ENCODE results near the gene TMEM263.

The TMEM263 gene

DNA sequence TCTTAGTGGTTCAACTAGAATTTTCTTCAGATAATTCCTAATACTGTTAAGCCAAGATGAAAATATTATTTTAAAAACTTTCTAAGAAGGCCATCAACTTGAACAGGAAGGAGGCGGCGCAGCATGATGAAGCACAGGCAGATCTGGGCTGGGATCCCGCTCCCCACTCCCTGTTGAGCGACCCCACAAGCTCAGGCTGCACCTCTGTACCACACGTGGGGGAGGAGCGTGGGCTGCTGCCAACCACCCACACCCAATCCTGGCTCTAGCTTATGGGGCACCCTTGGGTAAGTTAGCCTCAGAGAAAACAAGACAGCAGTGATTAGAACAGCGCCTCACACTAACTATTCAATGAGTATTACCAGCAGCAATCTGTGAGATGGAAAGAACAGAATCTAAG is 25.2 kb downstream of the TMEM263 start:
- H3K27ac ChIP-seq (ENCODE audit: insufficient read depth in 1 of 2, low read depth in 1 of 2, low read length in 2 of 2, poor library complexity in 1 of 2, severe bottlenecking in 2 of 2): no peak overlapping the region
- 93% methylated on average over 6 of the region's 7 CpGs for WGBS (ENCODE audit: insufficient coverage)
- POLR2A ChIA-PET: no interaction called here
- H3K27me3 ChIP-seq (replicated peaks in 2 of 5; ENCODE audit: control insufficient read depth in 4 of 5, insufficient read depth in 5 of 5, low read length in 4 of 5): no peaks in the 10 kb centered on the region
- no peaks in the 10 kb centered on the region for H3K9me3 ChIP-seq (ENCODE audit: control extremely low read depth in 1 of 5, control insufficient read depth in 4 of 5, insufficient read depth in 2 of 5, low read depth in 1 of 5, low read length in 4 of 5)
- peaks cover 2 to 6% (median 5%) of the 10 kb centered on the region in 4 experiments for H3K36me3 ChIP-seq (ENCODE audit: control insufficient read depth in 4 of 4, insufficient read depth in 4 of 4, low read length in 3 of 4)
- no peak overlapping the region for H3K4me3 ChIP-seq (ENCODE audit: control insufficient read depth in 1 of 7, extremely low read depth in 1 of 7, insufficient read depth in 4 of 7, low read depth in 2 of 7, low read length in 6 of 7)
- CTCF ChIA-PET: no interaction called here
- no peak for DNase-seq
- peaks cover 0 to 9% (median 2%) of the 10 kb centered on the region in 4 experiments for H3K4me1 ChIP-seq (ENCODE audit: control extremely low read depth in 1 of 4, control insufficient read depth in 4 of 4, insufficient read depth in 4 of 4, low read length in 3 of 4)

DNA sequence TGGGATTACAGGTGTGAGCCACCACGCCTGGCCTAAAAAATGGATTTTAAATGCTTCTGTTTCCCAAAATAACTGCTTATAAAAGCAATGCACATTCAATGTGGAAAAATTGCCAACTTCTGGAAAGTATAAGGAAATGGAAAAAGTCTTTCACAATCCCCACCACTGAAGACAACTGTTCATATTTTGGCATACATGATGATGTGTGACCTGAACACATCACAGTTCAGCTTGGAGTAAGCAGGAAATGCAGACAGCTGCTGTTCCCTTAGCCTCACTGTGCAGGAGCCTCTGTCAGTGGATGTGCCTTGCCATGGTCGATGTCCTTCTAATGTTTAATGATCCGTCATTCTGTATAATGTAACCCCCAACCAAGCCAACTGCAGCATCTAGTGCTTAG is 26.1 kb downstream of the TMEM263 start:
- no peaks in the 10 kb centered on the region for H3K9me3 ChIP-seq (ENCODE audit: control extremely low read depth in 1 of 5, control insufficient read depth in 4 of 5, insufficient read depth in 2 of 5, low read depth in 1 of 5, low read length in 4 of 5)
- peaks cover 2 to 14% (median 8%) of the 10 kb centered on the region in 4 experiments for H3K4me1 ChIP-seq (ENCODE audit: control extremely low read depth in 1 of 4, control insufficient read depth in 4 of 4, insufficient read depth in 4 of 4, low read length in 3 of 4)
- no peak overlapping the region for H3K4me3 ChIP-seq (ENCODE audit: control insufficient read depth in 1 of 7, extremely low read depth in 1 of 7, insufficient read depth in 4 of 7, low read depth in 2 of 7, low read length in 6 of 7)
- DNase-seq: no peak
- 100% methylated on average over 1 of the region's 3 CpGs for WGBS (ENCODE audit: insufficient coverage)
- H3K27me3 ChIP-seq (replicated peaks in 2 of 5; ENCODE audit: control insufficient read depth in 4 of 5, insufficient read depth in 5 of 5, low read length in 4 of 5): no peaks in the 10 kb centered on the region
- POLR2A ChIA-PET: no interaction called here
- no peak overlapping the region for H3K27ac ChIP-seq (ENCODE audit: insufficient read depth in 1 of 2, low read depth in 1 of 2, low read length in 2 of 2, poor library complexity in 1 of 2, severe bottlenecking in 2 of 2)
- H3K36me3 ChIP-seq (ENCODE audit: control insufficient read depth in 4 of 4, insufficient read depth in 4 of 4, low read length in 3 of 4): peaks cover 0 to 6% (median 1%) of the 10 kb centered on the region in 4 experiments
- CTCF ChIA-PET: no interaction called here

DNA sequence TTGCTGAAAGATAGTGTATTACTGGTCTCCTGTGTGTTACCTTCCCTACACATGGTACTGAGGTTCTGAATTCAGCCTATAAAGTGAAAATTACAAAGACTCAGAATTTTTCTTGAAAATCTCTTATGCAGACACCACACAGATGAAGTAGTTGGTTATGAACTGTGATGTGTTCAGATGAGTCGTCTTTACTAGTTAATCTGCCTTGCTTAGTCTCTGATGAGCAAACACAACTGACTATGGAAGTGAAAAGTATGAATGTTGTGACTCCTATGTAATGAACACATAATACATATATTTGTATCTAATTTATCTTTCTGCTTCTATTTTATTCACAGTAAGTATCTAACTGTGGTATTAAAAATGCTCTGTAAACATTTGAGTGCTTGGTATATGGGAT is 26.5 kb downstream of the TMEM263 start:
- Histone ChIP-seq H3K36me3 (ENCODE audit: control insufficient read depth in 4 of 4, insufficient read depth in 4 of 4, low read length in 3 of 4) (peaks cover 0 to 6% (median 1%) of the 10 kb centered on the region in 4 experiments), H3K27me3 (replicated peaks in 2 of 5; ENCODE audit: control insufficient read depth in 4 of 5, insufficient read depth in 5 of 5, low read length in 4 of 5) (no peaks in the 10 kb centered on the region), H3K4me3 (ENCODE audit: control insufficient read depth in 1 of 7, extremely low read depth in 1 of 7, insufficient read depth in 4 of 7, low read depth in 2 of 7, low read length in 6 of 7) (no peak overlapping the region), H3K27ac (ENCODE audit: insufficient read depth in 1 of 2, low read depth in 1 of 2, low read length in 2 of 2, poor library complexity in 1 of 2, severe bottlenecking in 2 of 2) (no peak overlapping the region), H3K4me1 (ENCODE audit: control extremely low read depth in 1 of 4, control insufficient read depth in 4 of 4, insufficient read depth in 4 of 4, low read length in 3 of 4) (peaks cover 3 to 14% (median 9%) of the 10 kb centered on the region in 4 experiments), H3K9me3 (ENCODE audit: control extremely low read depth in 1 of 5, control insufficient read depth in 4 of 5, insufficient read depth in 2 of 5, low read depth in 1 of 5, low read length in 4 of 5) (no peaks in the 10 kb centered on the region)
- ChIA-PET POLR2A (no interaction called here), CTCF (no interaction called here)
- no CpG with 5 or more reads among the region's 1 CpG for WGBS (ENCODE audit: insufficient coverage)
- no peak for DNase-seq

DNA sequence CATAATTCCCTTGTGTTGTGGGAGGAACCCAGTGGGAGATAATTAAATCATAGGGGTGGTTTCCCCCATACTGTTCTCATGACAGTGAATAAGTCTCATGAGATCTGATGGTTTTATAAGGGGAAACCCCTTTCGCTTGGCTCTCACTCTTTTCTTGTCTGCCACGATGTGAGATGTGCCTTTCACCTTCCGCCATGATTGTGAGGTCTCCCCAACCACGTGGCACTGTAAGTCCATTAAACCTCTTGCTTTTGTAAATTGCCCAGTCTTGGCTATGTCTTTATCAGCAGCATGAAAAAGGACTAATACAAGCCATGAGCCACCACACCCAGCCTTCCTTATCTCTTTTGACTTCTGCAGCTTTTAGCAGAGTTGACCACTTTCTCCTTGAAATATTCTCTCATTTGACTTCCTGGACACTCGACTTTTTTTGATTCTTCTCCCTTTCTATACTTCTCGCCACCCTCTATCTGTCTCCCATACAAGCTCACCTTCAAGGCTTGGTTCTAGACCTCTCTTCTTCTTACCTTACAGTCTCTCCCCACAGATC is 29.0 kb downstream of the TMEM263 start:
- Histone ChIP-seq H3K9me3 (ENCODE audit: control extremely low read depth in 1 of 5, control insufficient read depth in 4 of 5, insufficient read depth in 2 of 5, low read depth in 1 of 5, low read length in 4 of 5) (no peaks in the 10 kb centered on the region), H3K27ac (ENCODE audit: insufficient read depth in 1 of 2, low read depth in 1 of 2, low read length in 2 of 2, poor library complexity in 1 of 2, severe bottlenecking in 2 of 2) (no peak overlapping the region), H3K4me3 (ENCODE audit: control insufficient read depth in 1 of 7, extremely low read depth in 1 of 7, insufficient read depth in 4 of 7, low read depth in 2 of 7, low read length in 6 of 7) (no peak overlapping the region), H3K27me3 (replicated peaks in 2 of 5; ENCODE audit: control insufficient read depth in 4 of 5, insufficient read depth in 5 of 5, low read length in 4 of 5) (no peaks in the 10 kb centered on the region), H3K4me1 (ENCODE audit: control extremely low read depth in 1 of 4, control insufficient read depth in 4 of 4, insufficient read depth in 4 of 4, low read length in 3 of 4) (peaks cover 3 to 17% (median 10%) of the 10 kb centered on the region in 4 experiments), H3K36me3 (ENCODE audit: control insufficient read depth in 4 of 4, insufficient read depth in 4 of 4, low read length in 3 of 4) (peaks cover 0 to 6% (median 0%) of the 10 kb centered on the region in 4 experiments)
- ChIA-PET CTCF (interaction anchor here (1.8 kb wide), 1 partner anchor 19 kb away, joined by 4 read pairs; no protein-coding TSS in a partner anchor), POLR2A (no interaction called here)
- DNase-seq: peak in 2 of 3 donors; percentile 28 to 49
- WGBS (ENCODE audit: insufficient coverage): 97% methylated on average over 6 of the region's 6 CpGs

DNA sequence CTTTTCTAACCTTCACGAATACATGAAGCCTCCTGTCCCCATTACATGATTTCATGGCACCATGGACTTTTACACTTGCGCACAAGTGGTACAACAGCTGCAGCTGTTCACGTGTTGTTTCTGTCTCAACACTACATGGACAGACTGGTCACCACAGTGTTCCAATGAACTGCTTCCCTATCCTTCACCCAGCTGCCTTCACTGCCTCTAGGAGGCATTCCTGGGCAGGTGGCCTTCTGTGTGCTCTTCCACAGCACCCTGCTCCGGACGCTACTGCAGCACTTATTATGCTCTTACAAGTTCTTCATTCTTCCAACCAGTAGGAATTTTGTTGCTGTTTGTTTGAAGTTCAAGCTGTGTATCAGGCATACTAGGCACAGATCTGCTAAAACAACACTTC is 29.8 kb downstream of the TMEM263 start:
- Histone ChIP-seq H3K4me1 (ENCODE audit: control extremely low read depth in 1 of 4, control insufficient read depth in 4 of 4, insufficient read depth in 4 of 4, low read length in 3 of 4) (peaks cover 3 to 17% (median 10%) of the 10 kb centered on the region in 4 experiments), H3K36me3 (ENCODE audit: control insufficient read depth in 4 of 4, insufficient read depth in 4 of 4, low read length in 3 of 4) (peaks cover 0 to 6% (median 0%) of the 10 kb centered on the region in 4 experiments), H3K27me3 (replicated peaks in 2 of 5; ENCODE audit: control insufficient read depth in 4 of 5, insufficient read depth in 5 of 5, low read length in 4 of 5) (no peaks in the 10 kb centered on the region), H3K27ac (ENCODE audit: insufficient read depth in 1 of 2, low read depth in 1 of 2, low read length in 2 of 2, poor library complexity in 1 of 2, severe bottlenecking in 2 of 2) (peak overlapping the region in 1 of 2 experiments; percentile 7), H3K4me3 (ENCODE audit: control insufficient read depth in 1 of 7, extremely low read depth in 1 of 7, insufficient read depth in 4 of 7, low read depth in 2 of 7, low read length in 6 of 7) (no peak overlapping the region), H3K9me3 (ENCODE audit: control extremely low read depth in 1 of 5, control insufficient read depth in 4 of 5, insufficient read depth in 2 of 5, low read depth in 1 of 5, low read length in 4 of 5) (no peaks in the 10 kb centered on the region)
- 100% methylated on average over 3 of the region's 5 CpGs for WGBS (ENCODE audit: insufficient coverage)
- POLR2A ChIA-PET: interaction anchor here (0.6 kb wide), 1 partner anchor 627 kb away, joined by 3 read pairs; no protein-coding TSS in a partner anchor
- DNase-seq: no peak
- CTCF ChIA-PET: interaction anchor here (1.8 kb wide), 1 partner anchor 19 kb away, joined by 4 read pairs; no protein-coding TSS in a partner anchor

- WGBS (ENCODE audit: insufficient coverage): 33% methylated on average over 3 of the region's 4 CpGs
- peak overlapping the region in 6 of 7 experiments; percentile 78 to 87 (median 82) for H3K4me3 ChIP-seq (ENCODE audit: control insufficient read depth in 1 of 7, extremely low read depth in 1 of 7, insufficient read depth in 4 of 7, low read depth in 2 of 7, low read length in 6 of 7)
- H3K27me3 ChIP-seq (replicated peaks in 2 of 5; ENCODE audit: control insufficient read depth in 4 of 5, insufficient read depth in 5 of 5, low read length in 4 of 5): no peaks in the 10 kb centered on the region
- ChIA-PET CTCF (interaction anchor here (1.4 to 1.6 kb wide), 2 partner anchors 8 to 13 kb away, joined by 4 to 5 read pairs; no protein-coding TSS in a partner anchor), POLR2A (interaction anchor here (0.5 kb wide), 1 partner anchor 70 kb away, joined by 3 read pairs; no protein-coding TSS in a partner anchor)
- no peak for DNase-seq
- peak overlapping the region in 1 of 2 experiments; percentile 74 for H3K27ac ChIP-seq (ENCODE audit: insufficient read depth in 1 of 2, low read depth in 1 of 2, low read length in 2 of 2, poor library complexity in 1 of 2, severe bottlenecking in 2 of 2)
- H3K36me3 ChIP-seq (ENCODE audit: control insufficient read depth in 4 of 4, insufficient read depth in 4 of 4, low read length in 3 of 4): peaks cover 0 to 6% (median 0%) of the 10 kb centered on the region in 4 experiments
- H3K9me3 ChIP-seq (ENCODE audit: control extremely low read depth in 1 of 5, control insufficient read depth in 4 of 5, insufficient read depth in 2 of 5, low read depth in 1 of 5, low read length in 4 of 5): no peaks in the 10 kb centered on the region
- peaks cover 3 to 17% (median 8%) of the 10 kb centered on the region in 4 experiments for H3K4me1 ChIP-seq (ENCODE audit: control extremely low read depth in 1 of 4, control insufficient read depth in 4 of 4, insufficient read depth in 4 of 4, low read length in 3 of 4)
Measured at GRCh38 chr12:106986135-106986534, 30.4 kb downstream of the TMEM263 start.
